Measurements from ENCODE around the gene PPARD. TPM values are rescaled to one million over a fixed set of nuclear protein-coding genes. Genes with fewer than 3 reads are reported as not detected.

The PPARD gene
- total RNA-seq, 1 experiment from 2014 or later = 38.4 TPM

- BruUV-seq (replicated peaks) = no TSS peak
- H3K27me3 ChIP-seq (ENCODE audit: insufficient read depth, low read length) = no peaks in the 10 kb centered on the region
- peaks cover 0 to 15% of the 10 kb centered on the region in 2 experiments; a peak in 2 of 4 replicates for H3K9me3 ChIP-seq (ENCODE audit: control insufficient read depth in 1 of 2, insufficient read depth in 1 of 2, low read depth in 1 of 2, low read length in 2 of 2)
- POLR2A ChIA-PET = no interaction called here
- no peaks in the 10 kb centered on the region for H3K79me2 ChIP-seq (ENCODE audit: insufficient read depth, low read length)
- DNase-seq (ENCODE audit: low read depth, low spot score) = no peak
- H2AFZ ChIP-seq (ENCODE audit: low read depth, low read length, poor library complexity, severe bottlenecking) = no peak overlapping the region
- no peak overlapping the region for H3K4me2 ChIP-seq (ENCODE audit: low read length)
- H3K27ac ChIP-seq (ENCODE audit: low read depth, low read length) = no peak overlapping the region
- no peaks in the 10 kb centered on the region for H3K9me2 ChIP-seq (ENCODE audit: insufficient read depth)
- no peak overlapping the region for H3K4me3 ChIP-seq (replicated peaks in 1 of 2; ENCODE audit: low read depth in 1 of 2, low read length in 2 of 2)
- TF ChIP-seq ELF1 (IDR thresholded peaks at IDR 0.05; ENCODE audit: borderline replicate concordance, low read depth) (no peak), ZBTB33 (IDR thresholded peaks at IDR 0.05; ENCODE audit: extremely low read depth, insufficient replicate concordance, low read length) (no peak), POLR2A (IDR thresholded peaks at IDR 0.05; ENCODE audit: borderline replicate concordance, extremely low read depth, insufficient read depth, insufficient read length) (no peak), MAX (IDR thresholded peaks at IDR 0.05) (no peak), SIN3A (IDR thresholded peaks at IDR 0.05; ENCODE audit: low read depth) (no peak), ZNF274 (IDR thresholded peaks at IDR 0.05; ENCODE audit: low read depth, low read length) (no peak), ZFX (IDR thresholded peaks at IDR 0.05) (no peak), EZH2phosphoT487 (IDR thresholded peaks at IDR 0.05; ENCODE audit: borderline replicate concordance) (no peak)
- ATAC-seq = no peak
- H3K9ac ChIP-seq (ENCODE audit: low read length) = no peak overlapping the region
- RAD21 ChIA-PET (ENCODE audit: low non-redundant PET in 1 of 2, low total read pairs in 2 of 2, uncharacterized antibody in 2 of 2, unreplicated experiment in 2 of 2) = no interaction called here
- intact Hi-C loops (cut with micrococcal nuclease) = no loop called here
- H3K4me1 ChIP-seq (ENCODE audit: control insufficient read depth in 1 of 2, insufficient read depth in 2 of 2, low read length in 2 of 2) = peaks cover 0 to 4% of the 10 kb centered on the region in 2 experiments; a peak in 1 of 4 replicates
- H3K36me3 ChIP-seq (ENCODE audit: control insufficient read depth in 1 of 2, insufficient read depth in 2 of 2, low read length in 2 of 2) = peaks cover 5 to 13% of the 10 kb centered on the region in 2 experiments; a peak in 2 of 4 replicates
- CTCF ChIA-PET = interaction anchor here (0.7 to 1.2 kb wide), 2 partner anchors 11 to 14 kb away, joined by 3 read pairs; no protein-coding TSS in a partner anchor
- no peaks in the 10 kb centered on the region for H4K20me1 ChIP-seq (ENCODE audit: insufficient read depth)
Observed at GRCh38 chr6:35428421-35429149, 86.2 kb downstream of the PPARD start.
